ENCODE data around the gene TRIM66.

DNA sequence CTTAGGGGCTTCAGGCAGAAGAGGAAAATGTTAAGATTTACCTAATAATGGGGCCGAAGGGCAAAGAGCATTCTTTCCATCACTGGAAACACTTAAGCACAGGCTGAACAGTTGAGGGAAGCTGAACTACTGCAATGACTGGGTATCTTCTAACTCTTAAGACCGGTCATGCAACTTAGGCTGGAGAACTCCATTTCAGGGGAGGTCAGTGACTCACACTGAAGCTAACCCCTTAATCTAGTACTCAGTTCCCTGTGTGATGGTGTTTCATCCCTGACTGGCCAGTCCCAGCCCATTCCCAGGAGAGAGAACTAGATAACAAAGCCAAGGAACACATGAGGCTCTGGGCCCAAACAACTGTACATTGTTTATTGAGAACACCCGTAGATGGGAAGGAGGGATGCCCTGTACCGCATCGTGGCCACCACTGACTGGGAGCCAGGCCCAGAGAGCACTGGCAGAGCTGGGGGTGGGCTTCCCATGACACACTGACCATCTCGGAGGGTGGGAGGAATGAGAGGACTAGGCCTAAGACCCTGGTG lies 10.6 kb upstream of the TRIM66 start:
- no peak for TF ChIP-seq CTCF (IDR thresholded peaks at IDR 0.05; ENCODE audit: low read depth, low read length)
- TF ChIP-seq POLR2A (IDR thresholded peaks at IDR 0.05; ENCODE audit: extremely low read depth, insufficient read length): no peak

All from NB4 (cell line).